ENCODE data around the gene GPR32. TPM values are rescaled to one million over a fixed set of nuclear protein-coding genes. Genes with fewer than 3 reads are reported as not detected.
"Not testable (repeated sequence)": the region's sequence is repeated elsewhere in the genome, so short reads cannot be mapped to it uniquely, and the experiment has no call there.

Gene GPR32, protein sequence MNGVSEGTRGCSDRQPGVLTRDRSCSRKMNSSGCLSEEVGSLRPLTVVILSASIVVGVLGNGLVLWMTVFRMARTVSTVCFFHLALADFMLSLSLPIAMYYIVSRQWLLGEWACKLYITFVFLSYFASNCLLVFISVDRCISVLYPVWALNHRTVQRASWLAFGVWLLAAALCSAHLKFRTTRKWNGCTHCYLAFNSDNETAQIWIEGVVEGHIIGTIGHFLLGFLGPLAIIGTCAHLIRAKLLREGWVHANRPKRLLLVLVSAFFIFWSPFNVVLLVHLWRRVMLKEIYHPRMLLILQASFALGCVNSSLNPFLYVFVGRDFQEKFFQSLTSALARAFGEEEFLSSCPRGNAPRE
- not detected for total RNA-seq

DNA sequence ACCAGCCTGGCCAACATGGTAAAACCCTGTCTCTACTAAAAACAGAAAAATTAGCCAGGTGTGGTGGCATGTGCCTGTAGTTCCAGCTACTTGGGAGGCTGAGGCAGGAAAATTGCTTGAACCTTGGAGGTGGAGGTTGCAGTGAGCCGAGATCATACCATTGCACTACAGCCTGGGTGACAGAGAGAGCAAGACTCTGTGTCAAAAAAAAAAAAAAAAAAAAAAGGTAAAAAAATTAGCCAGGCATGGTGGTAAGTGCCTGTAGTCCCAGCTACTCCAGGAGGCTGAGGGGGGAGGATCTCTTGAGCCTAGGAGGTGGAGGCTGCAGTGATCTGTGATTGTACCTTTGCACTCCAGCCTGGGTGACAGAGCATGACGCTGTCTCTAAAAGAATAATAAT lies at the start of gene GPR32:
Gene GPR32, plus strand, starts transcription at position 301 of the 400 bp plus-strand sequence. CDS start 137 bp downstream, outside the sequence.
- H3K4me1 ChIP-seq; ATAC-seq; intact Hi-C loops (cut with DNase I); H3K4me3 ChIP-seq; H3K36me3 ChIP-seq (replicated peaks in 1 of 2; ENCODE audit: insufficient read depth in 1 of 2, low read depth in 2 of 2); H3K9me3 ChIP-seq; DNase-seq; H3K27ac ChIP-seq; H3K27me3 ChIP-seq: not testable (repeated sequence)
- 44 to 54% methylated on average over 2 of the region's 2 CpGs for WGBS, 2 donors

DNA sequence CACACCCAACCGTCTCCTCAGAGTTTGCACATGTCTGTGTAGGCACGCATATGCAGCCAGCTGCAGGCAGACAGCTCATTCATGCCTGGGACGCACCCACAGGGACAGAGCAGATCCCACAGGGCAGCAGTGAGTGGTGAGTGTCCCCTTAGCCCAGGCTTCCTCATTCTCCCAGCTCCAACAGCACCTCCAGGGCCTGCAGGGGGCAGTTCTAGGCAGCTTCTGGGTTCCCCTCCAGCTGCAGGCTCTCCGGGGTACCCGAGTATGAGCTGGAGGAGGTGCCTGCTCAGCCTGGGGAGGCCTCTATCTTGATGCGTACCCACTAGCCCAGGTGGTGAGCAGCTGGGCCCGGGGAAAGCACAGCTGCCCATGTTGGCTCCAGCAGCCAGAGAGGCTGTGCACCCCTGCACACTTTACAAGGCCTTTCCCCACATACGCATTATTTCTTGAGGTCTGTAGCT lies 49.3 kb upstream of the GPR32 start:
- no peak overlapping the region for H3K4me3 ChIP-seq
- no peak overlapping the region for H3K27ac ChIP-seq
- no peak for TF ChIP-seq POLR2A (IDR thresholded peaks at IDR 0.05)
- TF ChIP-seq, protein P1, sequence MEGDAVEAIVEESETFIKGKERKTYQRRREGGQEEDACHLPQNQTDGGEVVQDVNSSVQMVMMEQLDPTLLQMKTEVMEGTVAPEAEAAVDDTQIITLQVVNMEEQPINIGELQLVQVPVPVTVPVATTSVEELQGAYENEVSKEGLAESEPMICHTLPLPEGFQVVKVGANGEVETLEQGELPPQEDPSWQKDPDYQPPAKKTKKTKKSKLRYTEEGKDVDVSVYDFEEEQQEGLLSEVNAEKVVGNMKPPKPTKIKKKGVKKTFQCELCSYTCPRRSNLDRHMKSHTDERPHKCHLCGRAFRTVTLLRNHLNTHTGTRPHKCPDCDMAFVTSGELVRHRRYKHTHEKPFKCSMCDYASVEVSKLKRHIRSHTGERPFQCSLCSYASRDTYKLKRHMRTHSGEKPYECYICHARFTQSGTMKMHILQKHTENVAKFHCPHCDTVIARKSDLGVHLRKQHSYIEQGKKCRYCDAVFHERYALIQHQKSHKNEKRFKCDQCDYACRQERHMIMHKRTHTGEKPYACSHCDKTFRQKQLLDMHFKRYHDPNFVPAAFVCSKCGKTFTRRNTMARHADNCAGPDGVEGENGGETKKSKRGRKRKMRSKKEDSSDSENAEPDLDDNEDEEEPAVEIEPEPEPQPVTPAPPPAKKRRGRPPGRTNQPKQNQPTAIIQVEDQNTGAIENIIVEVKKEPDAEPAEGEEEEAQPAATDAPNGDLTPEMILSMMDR (IDR thresholded peaks at IDR 0.05): no peak
- peaks cover 34% of the 10 kb centered on the region for H3K4me1 ChIP-seq
- intact Hi-C loops (cut with DNase I): no loop called here
- DNase-seq (no peak), ATAC-seq (no peak)
- H3K9me3 ChIP-seq: no peaks in the 10 kb centered on the region
- H3K27me3 ChIP-seq: peaks cover 0 to 13% of the 10 kb centered on the region in 2 donors
- 36 to 66% methylated on average over 4 to 8 of the region's 8 CpGs for WGBS, 2 donors
- H3K36me3 ChIP-seq (replicated peaks in 1 of 2; ENCODE audit: insufficient read depth in 1 of 2, low read depth in 2 of 2): no peaks in the 10 kb centered on the region

DNA sequence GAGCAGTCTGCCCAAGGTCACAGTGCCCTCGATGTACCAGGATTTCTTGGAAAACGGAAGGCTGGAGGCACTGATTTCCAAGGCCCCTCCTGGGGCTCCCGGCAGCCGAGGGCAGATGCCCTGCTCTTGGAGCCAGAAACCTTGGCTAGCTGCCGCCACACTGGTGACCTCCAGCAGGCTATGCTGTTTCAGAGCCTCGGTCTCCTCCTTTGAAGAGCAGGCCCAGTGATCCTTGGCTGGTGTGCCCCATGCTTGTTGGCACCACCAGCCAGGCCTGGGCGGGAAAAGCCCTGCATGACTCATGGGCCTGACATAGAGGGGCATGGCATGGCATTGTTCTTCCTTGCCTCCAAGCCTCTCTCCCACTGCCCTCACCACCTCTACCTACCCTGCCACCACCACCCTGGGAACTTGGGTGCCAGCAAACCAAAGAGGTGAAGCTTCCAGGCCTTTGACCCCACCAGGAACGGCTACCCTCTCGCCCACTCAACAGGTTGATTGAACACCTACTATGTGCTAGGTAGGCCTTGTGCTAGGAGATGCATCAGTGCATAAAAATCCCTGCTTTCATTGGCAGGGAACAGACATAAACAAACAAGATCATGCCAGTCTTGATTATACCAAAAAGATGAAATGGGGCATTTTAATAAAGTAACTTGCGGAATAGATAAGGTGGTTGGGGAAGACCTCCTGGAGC lies 48.7 kb upstream of the GPR32 start:
- H3K27me3 ChIP-seq: peaks cover 0 to 13% of the 10 kb centered on the region in 2 donors
- H3K4me1 ChIP-seq: peaks cover 34% of the 10 kb centered on the region
- no peak for DNase-seq
- ATAC-seq: no peak
- H3K36me3 ChIP-seq (replicated peaks in 1 of 2; ENCODE audit: insufficient read depth in 1 of 2, low read depth in 2 of 2): no peaks in the 10 kb centered on the region
- WGBS, 2 donors: 42 to 59% methylated on average over 7 to 8 of the region's 10 CpGs
- TF ChIP-seq, protein P1 (IDR thresholded peaks at IDR 0.05): no peak
- TF ChIP-seq POLR2A (IDR thresholded peaks at IDR 0.05): no peak
- H3K4me3 ChIP-seq: no peak overlapping the region
- intact Hi-C loops (cut with DNase I): no loop called here
- H3K9me3 ChIP-seq: no peaks in the 10 kb centered on the region
- no peak overlapping the region for H3K27ac ChIP-seq

DNA sequence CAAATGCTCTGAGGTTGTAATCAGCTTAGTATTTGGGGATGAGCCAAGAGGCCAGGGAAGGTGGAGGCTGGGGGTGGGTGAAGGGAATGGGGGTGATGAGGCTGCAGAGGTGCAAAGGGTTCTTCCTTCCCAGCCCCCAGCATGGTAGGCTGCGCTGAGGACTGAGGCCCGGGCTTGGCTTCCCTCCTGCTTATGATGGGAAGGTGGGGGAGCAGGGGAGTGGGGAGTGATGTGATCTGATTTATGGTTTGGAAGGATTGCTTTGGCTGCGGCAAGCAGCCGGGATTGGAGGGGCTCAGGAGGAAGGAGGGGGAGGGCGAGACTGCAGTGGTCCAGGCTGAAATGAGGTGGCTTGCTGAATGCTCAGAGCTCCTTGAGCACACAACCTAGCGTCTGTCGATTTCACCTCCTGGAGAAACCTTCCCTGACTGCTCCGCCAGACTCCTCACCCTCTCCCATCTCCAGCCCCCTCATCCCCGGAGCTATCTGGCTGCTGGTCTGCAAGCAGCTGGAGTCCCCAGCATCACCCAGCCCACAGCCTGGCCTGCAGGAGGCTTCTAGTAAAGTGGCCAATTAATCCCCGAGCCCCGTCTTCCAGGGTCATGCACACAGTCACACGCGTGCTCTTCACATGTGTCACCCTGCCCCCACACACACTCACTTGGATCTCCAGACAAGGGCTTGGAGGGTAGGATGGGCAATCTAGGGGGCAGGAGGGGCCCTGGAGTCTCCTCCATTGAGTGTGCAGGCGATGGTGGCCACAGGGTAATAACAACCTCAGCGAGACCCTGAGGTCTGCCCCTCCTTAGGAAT lies 47.9 kb upstream of the GPR32 start:
- Histone ChIP-seq H3K27me3 (peaks cover 0 to 13% of the 10 kb centered on the region in 2 donors), H3K4me1 (peaks cover 34% of the 10 kb centered on the region), H3K4me3 (no peak overlapping the region), H3K27ac (no peak overlapping the region), H3K36me3 (replicated peaks in 1 of 2; ENCODE audit: insufficient read depth in 1 of 2, low read depth in 2 of 2) (no peaks in the 10 kb centered on the region), H3K9me3 (no peaks in the 10 kb centered on the region)
- intact Hi-C loops (cut with DNase I): no loop called here
- DNase-seq (no peak), ATAC-seq (no peak)
- WGBS, 2 donors: 38 to 52% methylated on average over 12 to 15 of the region's 15 CpGs
- no peak for TF ChIP-seq POLR2A (IDR thresholded peaks at IDR 0.05)
- TF ChIP-seq, protein P1 (IDR thresholded peaks at IDR 0.05): no peak

DNA sequence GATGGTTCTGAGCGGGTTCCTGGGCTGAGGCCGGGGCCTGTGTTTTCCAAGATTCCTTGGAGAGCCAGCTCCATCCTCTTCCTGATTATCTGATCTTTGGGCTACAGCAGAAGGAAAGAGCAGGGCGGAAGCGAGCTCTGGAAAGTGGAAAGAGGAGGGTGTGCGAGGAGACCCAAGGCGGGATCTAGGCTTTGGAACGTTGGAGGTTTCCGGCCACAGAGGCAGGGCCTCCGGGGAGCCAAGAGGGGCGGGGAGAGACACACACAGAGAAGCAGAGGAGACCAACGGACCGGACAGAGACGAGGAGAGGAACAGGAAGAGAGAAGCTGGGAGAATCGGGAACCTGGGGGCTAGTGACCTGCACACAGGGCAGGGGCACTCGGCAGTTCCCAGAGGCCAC lies 47.2 kb upstream of the GPR32 start, which contains the start of gene CLEC11A:
Gene CLEC11A, plus strand, starts transcription at position 296 of the 400 bp plus-strand sequence. CDS start 162 bp downstream, outside the sequence.
- Histone ChIP-seq H3K36me3 (replicated peaks in 1 of 2; ENCODE audit: insufficient read depth in 1 of 2, low read depth in 2 of 2) (no peaks in the 10 kb centered on the region), H3K9me3 (no peaks in the 10 kb centered on the region), H3K27me3 (peaks cover 0 to 7% of the 10 kb centered on the region in 2 donors), H3K4me1 (peaks cover 33% of the 10 kb centered on the region), H3K4me3 (peak within 1 kb of the TSS; percentile 8), H3K27ac (peak within 1 kb of the TSS; percentile 46 to 79 (median 68))
- no peak for ATAC-seq
- intact Hi-C loops (cut with DNase I): no loop called here
- WGBS, 2 donors: 19 to 27% methylated on average over 13 to 15 of the region's 15 CpGs
- DNase-seq: peak in 3 of 4 donors; percentile 26 to 53 (median 38)
- peak in 1 of 3 donors; percentile 25 for TF ChIP-seq POLR2A (IDR thresholded peaks at IDR 0.05)
- TF ChIP-seq, protein P1 (IDR thresholded peaks at IDR 0.05): no peak

Measured in body of pancreas (tissue), 4 donors.